Hepatocyte (in vitro differentiated cells): ENCODE data around the gene PFDN6.

Experiments
- EZH2phosphoT487 ChIP-seq: fragments of 200-600 bp; sonication (generic); IDR thresholded peaks from one replicate; pipeline ENCODE4 v1.6.1; 2018; ENCODE audit warnings: antibody characterized with exemption, mild to moderate bottlenecking, low read depth, moderate library complexity; ENCODE audit not compliant: unreplicated experiment, severe bottlenecking
- TF ChIP-seq, protein P1 (sequence below): fragments of 200-600 bp; sonication (generic); IDR thresholded peaks from 2 replicates; pipeline ENCODE4 v1.5.1; 2016; ENCODE audit warnings: antibody characterized with exemption, mild to moderate bottlenecking; ENCODE audit not compliant: poor library complexity

DNA sequence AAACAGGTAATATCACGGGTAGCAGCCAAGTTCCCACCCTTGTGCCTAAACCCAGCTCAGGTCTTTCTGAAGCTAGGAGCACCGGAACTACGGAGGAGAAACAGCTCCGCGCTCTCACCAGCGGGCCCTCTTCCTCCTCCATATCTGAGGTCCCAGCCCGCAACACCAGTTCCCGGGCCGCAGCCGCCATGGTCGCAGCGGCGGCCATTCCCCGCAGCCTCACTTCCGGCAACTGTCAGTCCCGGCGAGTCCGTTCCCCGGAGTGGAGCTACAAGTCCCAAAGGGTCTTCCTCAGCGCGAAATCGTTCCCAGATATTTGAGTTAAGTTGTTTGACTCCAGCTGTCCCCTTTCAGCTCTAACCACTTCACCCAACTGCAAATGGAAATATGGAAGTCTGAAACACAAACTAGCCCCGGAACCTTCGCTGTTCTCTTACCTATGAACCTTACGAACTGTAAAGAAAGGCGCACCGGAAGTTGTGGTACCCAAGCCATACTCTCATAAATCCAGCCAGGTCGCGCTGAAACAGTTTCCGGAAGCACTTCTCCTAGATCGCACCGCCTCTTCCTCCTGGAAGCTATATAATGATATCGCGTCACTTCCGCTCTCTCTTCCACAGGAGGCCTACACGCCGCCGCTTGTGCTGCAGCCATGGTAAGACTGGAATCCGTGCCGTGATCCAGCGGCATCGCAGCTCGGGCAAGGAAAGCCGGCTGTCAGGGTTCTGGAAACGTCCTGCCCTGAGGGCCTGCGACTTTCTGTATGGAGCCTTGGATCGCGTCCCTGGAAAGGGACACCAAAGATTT, 17.7 kb upstream of the PFDN6 start, which contains the start of the genes RPS18 and VPS52:
- TF ChIP-seq, protein P1, sequence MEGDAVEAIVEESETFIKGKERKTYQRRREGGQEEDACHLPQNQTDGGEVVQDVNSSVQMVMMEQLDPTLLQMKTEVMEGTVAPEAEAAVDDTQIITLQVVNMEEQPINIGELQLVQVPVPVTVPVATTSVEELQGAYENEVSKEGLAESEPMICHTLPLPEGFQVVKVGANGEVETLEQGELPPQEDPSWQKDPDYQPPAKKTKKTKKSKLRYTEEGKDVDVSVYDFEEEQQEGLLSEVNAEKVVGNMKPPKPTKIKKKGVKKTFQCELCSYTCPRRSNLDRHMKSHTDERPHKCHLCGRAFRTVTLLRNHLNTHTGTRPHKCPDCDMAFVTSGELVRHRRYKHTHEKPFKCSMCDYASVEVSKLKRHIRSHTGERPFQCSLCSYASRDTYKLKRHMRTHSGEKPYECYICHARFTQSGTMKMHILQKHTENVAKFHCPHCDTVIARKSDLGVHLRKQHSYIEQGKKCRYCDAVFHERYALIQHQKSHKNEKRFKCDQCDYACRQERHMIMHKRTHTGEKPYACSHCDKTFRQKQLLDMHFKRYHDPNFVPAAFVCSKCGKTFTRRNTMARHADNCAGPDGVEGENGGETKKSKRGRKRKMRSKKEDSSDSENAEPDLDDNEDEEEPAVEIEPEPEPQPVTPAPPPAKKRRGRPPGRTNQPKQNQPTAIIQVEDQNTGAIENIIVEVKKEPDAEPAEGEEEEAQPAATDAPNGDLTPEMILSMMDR, result no peak
- TF ChIP-seq EZH2phosphoT487, result no peak
